8988T (cell line): ENCODE results near the gene SH3RF1.

Source experiments
- DNase-seq: peaks from one replicate; pipeline ENCODE4 v3.0.0; 2011

SH3RF1 gene

GRCh38 chr4:169250796-169251195, 20.0 kb downstream of the SH3RF1 start:
- DNase-seq, result no peak

GRCh38 chr4:169249999-169250398, 20.8 kb downstream of the SH3RF1 start:
- DNase-seq, result no peak

GRCh38 chr4:169249214-169249973, 21.4 kb downstream of the SH3RF1 start:
- DNase-seq, result no peak

- no peak for DNase-seq
These were observed 22.1 kb downstream of the SH3RF1 start for GRCh38 chr4:169248645-169249044.

GRCh38 chr4:169246957-169247396, 23.8 kb downstream of the SH3RF1 start:
- DNase-seq, result no peak

GRCh38 chr4:169246279-169246678, 24.5 kb downstream of the SH3RF1 start:
- DNase-seq, result no peak

- DNase-seq, result no peak
These were observed 25.7 kb downstream of the SH3RF1 start for GRCh38 chr4:169245061-169245460.

GRCh38 chr4:169243825-169244609, 26.7 kb downstream of the SH3RF1 start:
- DNase-seq, result no peak

- DNase-seq, result no peak
These were observed 29.3 kb downstream of the SH3RF1 start for GRCh38 chr4:169241464-169241863.

GRCh38 chr4:169239221-169239905, 31.4 kb downstream of the SH3RF1 start:
- no peak for DNase-seq

GRCh38 chr4:169238445-169238844, 32.3 kb downstream of the SH3RF1 start:
- no peak for DNase-seq

- DNase-seq, result no peak
These were observed 33.7 kb downstream of the SH3RF1 start for GRCh38 chr4:169236873-169237626.

- DNase-seq, result no peak
These were observed 34.7 kb downstream of the SH3RF1 start for GRCh38 chr4:169236078-169236477.

GRCh38 chr4:169234137-169234855, 36.5 kb downstream of the SH3RF1 start:
- DNase-seq, result no peak

GRCh38 chr4:169233691-169234090, 37.1 kb downstream of the SH3RF1 start:
- DNase-seq, result no peak

- no peak for DNase-seq
These were observed 39.0 kb downstream of the SH3RF1 start for GRCh38 chr4:169231647-169232262.

GRCh38 chr4:169229571-169230028, 41.2 kb downstream of the SH3RF1 start:
- no peak for DNase-seq

GRCh38 chr4:169228076-169228475, 42.7 kb downstream of the SH3RF1 start:
- no peak for DNase-seq

- no peak for DNase-seq
These were observed 44.2 kb downstream of the SH3RF1 start for GRCh38 chr4:169226565-169226964.

GRCh38 chr4:169225812-169226211, 44.9 kb downstream of the SH3RF1 start:
- no peak for DNase-seq

GRCh38 chr4:169225058-169225751, 45.6 kb downstream of the SH3RF1 start:
- DNase-seq, result no peak
